HG03064 (cell line): Measurements from ENCODE around the gene MRTFA.
"Not testable (repeated sequence)": the region's sequence is repeated elsewhere in the genome, so short reads cannot be mapped to it uniquely, and the experiment has no call there.

Source experiments
- ATAC-seq: cut with Tn5 transposase; IDR thresholded peaks from one replicate; pipeline ENCODE4 v1.9.1; 2021; ENCODE audit warnings: low read depth; ENCODE audit not compliant: unreplicated experiment

MRTFA gene

GRCh38 chr22:40526960-40527359, 109.6 kb downstream of the MRTFA start:
- ATAC-seq, result no peak

GRCh38 chr22:40525250-40525884, 111.2 kb downstream of the MRTFA start:
- ATAC-seq, result no peak

- ATAC-seq, result no peak
These were observed 111.9 kb downstream of the MRTFA start for GRCh38 chr22:40524392-40525249.

GRCh38 chr22:40522141-40522540, 114.4 kb downstream of the MRTFA start:
- ATAC-seq, result no peak

- no peak for ATAC-seq
These were observed 115.5 kb downstream of the MRTFA start for GRCh38 chr22:40521046-40521445.

GRCh38 chr22:40520562-40520961, 116.0 kb downstream of the MRTFA start:
- ATAC-seq, result no peak

- no peak for ATAC-seq
These were observed 116.6 kb downstream of the MRTFA start for GRCh38 chr22:40519948-40520331.

- ATAC-seq, result no peak
These were observed 117.1 kb downstream of the MRTFA start for GRCh38 chr22:40519284-40519947.

- no peak for ATAC-seq
These were observed 117.7 kb downstream of the MRTFA start for GRCh38 chr22:40518840-40519239.

- ATAC-seq, result no peak
These were observed 118.9 kb downstream of the MRTFA start for GRCh38 chr22:40517631-40518030.

GRCh38 chr22:40516416-40516815, 120.1 kb downstream of the MRTFA start:
- ATAC-seq, result no peak

- ATAC-seq, result no peak
These were observed 123.9 kb downstream of the MRTFA start for GRCh38 chr22:40512426-40513136.

- ATAC-seq, result no peak
These were observed 124.9 kb downstream of the MRTFA start for GRCh38 chr22:40511604-40512003.

GRCh38 chr22:40510631-40511364, 125.7 kb downstream of the MRTFA start:
- no peak for ATAC-seq

- ATAC-seq, result no peak
These were observed 127.0 kb downstream of the MRTFA start for GRCh38 chr22:40509401-40510134.

GRCh38 chr22:40508046-40508445, 128.5 kb downstream of the MRTFA start:
- ATAC-seq, result not testable (repeated sequence)

- no peak for ATAC-seq
These were observed 129.0 kb downstream of the MRTFA start for GRCh38 chr22:40507491-40507890.

- ATAC-seq, result no peak
These were observed 129.8 kb downstream of the MRTFA start for GRCh38 chr22:40506762-40507161.
